22Rv1 (cell line): Measurements from ENCODE around the gene SLC12A5.

Experiments
- ZFX ChIP-seq: fragments of 450-650 bp; IDR thresholded peaks from 2 replicates; pipeline ENCODE4 v1.6.1; 2017; ENCODE audit warnings: antibody characterized with exemption, borderline replicate concordance
- TF ChIP-seq, protein P1 (sequence below): fragments of 450-650 bp; IDR thresholded peaks from 2 replicates; pipeline ENCODE4 v1.5.1; 2017; ENCODE audit warnings: mild to moderate bottlenecking

DNA sequence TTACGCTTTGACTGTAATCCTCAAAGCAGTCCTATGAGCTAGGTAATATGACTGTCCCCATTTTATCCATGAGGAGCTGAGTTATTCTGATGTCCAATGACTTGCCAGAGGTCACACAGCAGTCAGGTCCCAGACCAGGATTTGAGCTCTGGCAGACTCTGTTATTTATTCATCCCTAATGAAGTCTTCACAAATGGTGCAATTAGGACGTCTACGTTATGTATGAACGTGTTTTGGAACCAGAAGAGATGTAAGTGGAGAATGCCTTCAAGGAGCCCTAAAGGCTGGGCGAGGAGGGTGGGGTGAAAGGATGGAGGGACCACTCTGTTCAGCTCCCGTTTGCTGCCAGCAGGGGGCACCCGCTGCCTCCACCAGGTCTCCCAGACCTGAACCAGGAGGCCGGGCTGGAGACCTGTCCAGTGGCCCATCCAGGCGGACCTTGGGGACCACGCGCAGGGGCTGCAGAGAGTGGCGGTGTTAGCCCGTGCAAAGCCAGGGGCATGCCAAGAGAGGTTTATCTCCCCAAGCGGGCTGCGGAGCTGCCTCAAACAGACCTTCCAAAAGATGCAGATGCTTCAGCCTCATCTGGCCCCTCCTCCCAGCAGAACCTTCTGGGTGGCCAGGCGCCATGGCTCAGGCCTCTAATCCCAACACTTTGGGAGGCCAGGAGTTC lies 41.8 kb upstream of the SLC12A5 start:
- TF ChIP-seq, protein P1, sequence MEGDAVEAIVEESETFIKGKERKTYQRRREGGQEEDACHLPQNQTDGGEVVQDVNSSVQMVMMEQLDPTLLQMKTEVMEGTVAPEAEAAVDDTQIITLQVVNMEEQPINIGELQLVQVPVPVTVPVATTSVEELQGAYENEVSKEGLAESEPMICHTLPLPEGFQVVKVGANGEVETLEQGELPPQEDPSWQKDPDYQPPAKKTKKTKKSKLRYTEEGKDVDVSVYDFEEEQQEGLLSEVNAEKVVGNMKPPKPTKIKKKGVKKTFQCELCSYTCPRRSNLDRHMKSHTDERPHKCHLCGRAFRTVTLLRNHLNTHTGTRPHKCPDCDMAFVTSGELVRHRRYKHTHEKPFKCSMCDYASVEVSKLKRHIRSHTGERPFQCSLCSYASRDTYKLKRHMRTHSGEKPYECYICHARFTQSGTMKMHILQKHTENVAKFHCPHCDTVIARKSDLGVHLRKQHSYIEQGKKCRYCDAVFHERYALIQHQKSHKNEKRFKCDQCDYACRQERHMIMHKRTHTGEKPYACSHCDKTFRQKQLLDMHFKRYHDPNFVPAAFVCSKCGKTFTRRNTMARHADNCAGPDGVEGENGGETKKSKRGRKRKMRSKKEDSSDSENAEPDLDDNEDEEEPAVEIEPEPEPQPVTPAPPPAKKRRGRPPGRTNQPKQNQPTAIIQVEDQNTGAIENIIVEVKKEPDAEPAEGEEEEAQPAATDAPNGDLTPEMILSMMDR = peak; percentile 97
- no peak for TF ChIP-seq ZFX
